Ishikawa (cell line): ENCODE results near the gene IBA57.

Experiments
- CREB1 ChIP-seq: IDR thresholded peaks from 2 replicates; pipeline ENCODE4 v1.6.1; 2012; ENCODE audit warnings: low read depth
- EGR1 ChIP-seq: IDR thresholded peaks from 2 replicates; pipeline ENCODE4 v1.6.1; 2012
- EP300 ChIP-seq: IDR thresholded peaks from 2 replicates; pipeline ENCODE4 v1.6.1; 2012; ENCODE audit warnings: borderline replicate concordance
- TAF1 ChIP-seq: IDR thresholded peaks from 2 replicates; pipeline ENCODE4 v1.6.1; 2012; ENCODE audit warnings: low read depth, mild to moderate bottlenecking
- TCF12 ChIP-seq: IDR thresholded peaks from 2 replicates; pipeline ENCODE4 v1.6.1; 2012; ENCODE audit warnings: low read depth
- TEAD4 ChIP-seq: IDR thresholded peaks from 2 replicates; pipeline ENCODE4 v1.6.1; 2012
- YY1 ChIP-seq: IDR thresholded peaks from 2 replicates; pipeline ENCODE4 v1.6.1; 2012; ENCODE audit warnings: low read depth
- TF ChIP-seq, protein P1 (sequence below): IDR thresholded peaks from 2 replicates; pipeline ENCODE4 v1.6.1; 2012
- TF ChIP-seq, protein P2 (sequence below): IDR thresholded peaks from 2 replicates; pipeline ENCODE4 v1.6.1; 2012; ENCODE audit warnings: low read depth, mild to moderate bottlenecking

- TF ChIP-seq, protein P1, sequence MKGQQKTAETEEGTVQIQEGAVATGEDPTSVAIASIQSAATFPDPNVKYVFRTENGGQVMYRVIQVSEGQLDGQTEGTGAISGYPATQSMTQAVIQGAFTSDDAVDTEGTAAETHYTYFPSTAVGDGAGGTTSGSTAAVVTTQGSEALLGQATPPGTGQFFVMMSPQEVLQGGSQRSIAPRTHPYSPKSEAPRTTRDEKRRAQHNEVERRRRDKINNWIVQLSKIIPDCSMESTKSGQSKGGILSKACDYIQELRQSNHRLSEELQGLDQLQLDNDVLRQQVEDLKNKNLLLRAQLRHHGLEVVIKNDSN = no peak
- no peak for TF ChIP-seq TEAD4
- no peak for TF ChIP-seq CREB1
- no peak for TF ChIP-seq EP300
- TF ChIP-seq TAF1 = no peak
- TF ChIP-seq TCF12 = no peak
- TF ChIP-seq EGR1 = no peak
- no peak for TF ChIP-seq YY1
- TF ChIP-seq, protein P2, sequence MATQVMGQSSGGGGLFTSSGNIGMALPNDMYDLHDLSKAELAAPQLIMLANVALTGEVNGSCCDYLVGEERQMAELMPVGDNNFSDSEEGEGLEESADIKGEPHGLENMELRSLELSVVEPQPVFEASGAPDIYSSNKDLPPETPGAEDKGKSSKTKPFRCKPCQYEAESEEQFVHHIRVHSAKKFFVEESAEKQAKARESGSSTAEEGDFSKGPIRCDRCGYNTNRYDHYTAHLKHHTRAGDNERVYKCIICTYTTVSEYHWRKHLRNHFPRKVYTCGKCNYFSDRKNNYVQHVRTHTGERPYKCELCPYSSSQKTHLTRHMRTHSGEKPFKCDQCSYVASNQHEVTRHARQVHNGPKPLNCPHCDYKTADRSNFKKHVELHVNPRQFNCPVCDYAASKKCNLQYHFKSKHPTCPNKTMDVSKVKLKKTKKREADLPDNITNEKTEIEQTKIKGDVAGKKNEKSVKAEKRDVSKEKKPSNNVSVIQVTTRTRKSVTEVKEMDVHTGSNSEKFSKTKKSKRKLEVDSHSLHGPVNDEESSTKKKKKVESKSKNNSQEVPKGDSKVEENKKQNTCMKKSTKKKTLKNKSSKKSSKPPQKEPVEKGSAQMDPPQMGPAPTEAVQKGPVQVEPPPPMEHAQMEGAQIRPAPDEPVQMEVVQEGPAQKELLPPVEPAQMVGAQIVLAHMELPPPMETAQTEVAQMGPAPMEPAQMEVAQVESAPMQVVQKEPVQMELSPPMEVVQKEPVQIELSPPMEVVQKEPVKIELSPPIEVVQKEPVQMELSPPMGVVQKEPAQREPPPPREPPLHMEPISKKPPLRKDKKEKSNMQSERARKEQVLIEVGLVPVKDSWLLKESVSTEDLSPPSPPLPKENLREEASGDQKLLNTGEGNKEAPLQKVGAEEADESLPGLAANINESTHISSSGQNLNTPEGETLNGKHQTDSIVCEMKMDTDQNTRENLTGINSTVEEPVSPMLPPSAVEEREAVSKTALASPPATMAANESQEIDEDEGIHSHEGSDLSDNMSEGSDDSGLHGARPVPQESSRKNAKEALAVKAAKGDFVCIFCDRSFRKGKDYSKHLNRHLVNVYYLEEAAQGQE = no peak
Observed at GRCh38 chr1:228150120-228150460, 15.5 kb upstream of the IBA57 start.
